Peyer's patch (tissue), 4 donors: ENCODE results near the gene TMEM220. TPM values are rescaled to one million over a fixed set of nuclear protein-coding genes. Genes with fewer than 3 reads are reported as not detected.

Source experiments
- DNase-seq, 3 donors: peaks; one replicate each; pipeline ENCODE4 v3.0.0-alpha.2; 2017 to 2019
- H3K27ac ChIP-seq, 4 donors: fragments of 200-600 bp; sonication (generic); one replicate each; pipeline ENCODE4 v1.5.1; 2016 to 2019
- H3K27me3 ChIP-seq, 2 donors: fragments of 200-600 bp; sonication (generic); one replicate each; pipeline ENCODE4 v1.5.1; 2019
- H3K36me3 ChIP-seq, 3 donors: fragments of 200-600 bp; sonication (generic); one replicate each; pipeline ENCODE4 v1.5.1; 2016 to 2019
- H3K4me1 ChIP-seq, 4 donors: fragments of 200-600 bp; sonication (generic); one replicate each; pipeline ENCODE4 v1.5.1; 2016 to 2019
- H3K4me3 ChIP-seq, 4 donors: fragments of 200-600 bp; sonication (generic); 1 replicate in 3 of 4; 2 replicates in 1 of 4; pipeline ENCODE4 v1.5.1; 2016 to 2019; ENCODE audit warnings: mild to moderate bottlenecking in 1 of 4
- H3K9me3 ChIP-seq, 4 donors: fragments of 200-600 bp; sonication (generic); one replicate each; pipeline ENCODE4 v1.5.1; 2016 to 2019; ENCODE audit warnings: mild to moderate bottlenecking in 1 of 4
- POLR2A ChIP-seq, 2 donors: fragments of 450-650 bp; IDR thresholded peaks; one replicate each; pipeline ENCODE4 v1.5.1; 2017; ENCODE audit warnings: antibody characterized with exemption in 2 of 2, mild to moderate bottlenecking in 2 of 2, moderate library complexity in 2 of 2
- total RNA-seq, 4 donors: library from RNA; depleted of rRNA; stranded (reverse); fragments of >200 nt; gene quantifications; one replicate each; pipeline ENCODE4 v1.1.0, GENCODE V29; 2016
- TF ChIP-seq, protein P1 (sequence below), 6 experiments: fragments of 450-650 bp in 4 of 6; fragments of 200-600 bp in 2 of 6; sonication (generic) in 1 of 6; IDR thresholded peaks; one replicate each; pipeline ENCODE4 v1.5.1; 2017 to 2019; ENCODE audit warnings: antibody characterized with exemption in 6 of 6, mild to moderate bottlenecking in 3 of 6, moderate library complexity in 1 of 6

Gene TMEM220
- total RNA-seq, 4 donors from 2014 or later: 14.6 to 56.1 (median 23.4) TPM

DNA sequence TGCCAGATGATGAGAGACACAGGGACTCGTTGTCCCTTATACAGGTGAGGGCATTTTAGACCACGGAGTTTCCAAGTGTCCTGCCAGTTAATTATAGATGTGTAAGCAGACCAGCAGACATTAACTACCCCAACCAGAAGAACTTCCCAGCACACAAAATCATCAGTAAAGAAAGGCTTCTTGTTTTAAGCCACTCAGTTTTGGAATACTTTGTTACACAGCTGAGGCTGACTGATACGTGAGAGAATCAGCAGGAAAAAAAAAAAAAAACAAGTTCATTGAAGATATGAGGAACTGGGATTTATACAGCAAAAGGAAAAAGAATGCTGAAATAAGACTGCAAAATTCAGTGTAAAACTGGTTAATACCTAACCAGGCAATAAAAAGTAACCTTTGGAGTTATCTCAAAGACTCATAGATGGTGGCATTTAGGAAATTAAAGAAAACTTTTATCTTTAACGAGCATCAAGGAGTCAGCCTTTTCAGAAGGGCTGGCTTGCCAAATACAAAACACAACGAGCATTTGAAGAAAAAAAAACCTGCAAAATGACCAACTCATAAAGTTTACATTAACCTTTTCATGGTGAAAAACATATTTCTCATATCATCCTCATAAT is 46.0 kb upstream of the TMEM220 start:
- TF ChIP-seq, protein P1, sequence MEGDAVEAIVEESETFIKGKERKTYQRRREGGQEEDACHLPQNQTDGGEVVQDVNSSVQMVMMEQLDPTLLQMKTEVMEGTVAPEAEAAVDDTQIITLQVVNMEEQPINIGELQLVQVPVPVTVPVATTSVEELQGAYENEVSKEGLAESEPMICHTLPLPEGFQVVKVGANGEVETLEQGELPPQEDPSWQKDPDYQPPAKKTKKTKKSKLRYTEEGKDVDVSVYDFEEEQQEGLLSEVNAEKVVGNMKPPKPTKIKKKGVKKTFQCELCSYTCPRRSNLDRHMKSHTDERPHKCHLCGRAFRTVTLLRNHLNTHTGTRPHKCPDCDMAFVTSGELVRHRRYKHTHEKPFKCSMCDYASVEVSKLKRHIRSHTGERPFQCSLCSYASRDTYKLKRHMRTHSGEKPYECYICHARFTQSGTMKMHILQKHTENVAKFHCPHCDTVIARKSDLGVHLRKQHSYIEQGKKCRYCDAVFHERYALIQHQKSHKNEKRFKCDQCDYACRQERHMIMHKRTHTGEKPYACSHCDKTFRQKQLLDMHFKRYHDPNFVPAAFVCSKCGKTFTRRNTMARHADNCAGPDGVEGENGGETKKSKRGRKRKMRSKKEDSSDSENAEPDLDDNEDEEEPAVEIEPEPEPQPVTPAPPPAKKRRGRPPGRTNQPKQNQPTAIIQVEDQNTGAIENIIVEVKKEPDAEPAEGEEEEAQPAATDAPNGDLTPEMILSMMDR (IDR thresholded peaks at IDR 0.05): no peak
- no peak for TF ChIP-seq POLR2A (IDR thresholded peaks at IDR 0.05)
- peak in 1 of 3 donors; percentile 10 for DNase-seq
- Histone ChIP-seq H3K4me1 (peaks cover 0 to 23% (median 0%) of the 10 kb centered on the region in 4 donors), H3K36me3 (no peaks in the 10 kb centered on the region), H3K27ac (peak overlapping the region in 3 of 4 donors; percentile 55 to 85 (median 77)), H3K27me3 (no peaks in the 10 kb centered on the region), H3K9me3 (no peaks in the 10 kb centered on the region), H3K4me3 (no peak overlapping the region)

DNA sequence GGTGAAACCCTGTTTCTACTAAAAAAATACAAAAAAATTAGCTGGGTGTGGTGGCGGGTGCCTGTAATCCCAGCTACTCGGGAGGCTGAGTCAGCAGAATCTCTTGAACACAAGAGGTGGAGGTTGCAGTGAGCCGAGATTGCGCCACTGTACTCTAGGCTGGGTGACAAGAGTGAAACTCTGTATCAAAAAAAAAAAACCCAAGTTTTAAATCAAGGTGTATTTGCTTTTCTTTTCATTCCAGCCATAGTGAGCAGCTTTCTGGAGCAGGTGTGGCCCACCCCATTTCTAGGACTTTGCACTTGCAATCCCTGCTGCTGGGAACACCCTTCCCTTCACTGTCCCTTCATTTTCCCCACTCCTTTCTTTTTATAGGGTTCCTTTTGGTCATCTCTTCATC is 45.2 kb upstream of the TMEM220 start:
- Histone ChIP-seq H3K9me3 (no peaks in the 10 kb centered on the region), H3K4me1 (peaks cover 0 to 23% (median 0%) of the 10 kb centered on the region in 4 donors), H3K27me3 (no peaks in the 10 kb centered on the region), H3K36me3 (no peaks in the 10 kb centered on the region), H3K4me3 (no peak overlapping the region), H3K27ac (peak overlapping the region in 3 of 4 donors; percentile 55 to 85 (median 77))
- peak in 1 of 3 donors; percentile 74 for DNase-seq
- TF ChIP-seq POLR2A (IDR thresholded peaks at IDR 0.05): no peak
- TF ChIP-seq, protein P1 (IDR thresholded peaks at IDR 0.05): no peak

DNA sequence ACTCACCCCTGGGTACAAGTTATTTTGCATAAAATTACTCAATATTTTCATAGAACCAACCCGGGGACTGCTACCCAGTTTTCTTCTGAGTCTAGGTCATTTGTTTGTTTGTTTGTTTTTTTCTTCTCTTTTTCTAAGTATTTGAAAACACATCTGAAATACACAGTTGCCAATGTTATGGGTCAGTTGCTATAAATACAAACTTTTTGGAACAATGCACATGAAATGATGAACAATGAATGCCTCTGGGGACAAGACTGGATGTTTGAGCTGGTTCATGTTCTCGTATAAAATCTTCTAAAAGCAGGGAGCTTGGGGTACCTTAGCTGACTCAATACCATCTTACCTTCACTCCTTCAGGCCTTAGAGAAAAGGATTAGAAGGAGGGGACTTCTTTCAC is 43.6 kb upstream of the TMEM220 start:
- H3K4me1 ChIP-seq: peaks cover 0 to 23% (median 0%) of the 10 kb centered on the region in 4 donors

DNA sequence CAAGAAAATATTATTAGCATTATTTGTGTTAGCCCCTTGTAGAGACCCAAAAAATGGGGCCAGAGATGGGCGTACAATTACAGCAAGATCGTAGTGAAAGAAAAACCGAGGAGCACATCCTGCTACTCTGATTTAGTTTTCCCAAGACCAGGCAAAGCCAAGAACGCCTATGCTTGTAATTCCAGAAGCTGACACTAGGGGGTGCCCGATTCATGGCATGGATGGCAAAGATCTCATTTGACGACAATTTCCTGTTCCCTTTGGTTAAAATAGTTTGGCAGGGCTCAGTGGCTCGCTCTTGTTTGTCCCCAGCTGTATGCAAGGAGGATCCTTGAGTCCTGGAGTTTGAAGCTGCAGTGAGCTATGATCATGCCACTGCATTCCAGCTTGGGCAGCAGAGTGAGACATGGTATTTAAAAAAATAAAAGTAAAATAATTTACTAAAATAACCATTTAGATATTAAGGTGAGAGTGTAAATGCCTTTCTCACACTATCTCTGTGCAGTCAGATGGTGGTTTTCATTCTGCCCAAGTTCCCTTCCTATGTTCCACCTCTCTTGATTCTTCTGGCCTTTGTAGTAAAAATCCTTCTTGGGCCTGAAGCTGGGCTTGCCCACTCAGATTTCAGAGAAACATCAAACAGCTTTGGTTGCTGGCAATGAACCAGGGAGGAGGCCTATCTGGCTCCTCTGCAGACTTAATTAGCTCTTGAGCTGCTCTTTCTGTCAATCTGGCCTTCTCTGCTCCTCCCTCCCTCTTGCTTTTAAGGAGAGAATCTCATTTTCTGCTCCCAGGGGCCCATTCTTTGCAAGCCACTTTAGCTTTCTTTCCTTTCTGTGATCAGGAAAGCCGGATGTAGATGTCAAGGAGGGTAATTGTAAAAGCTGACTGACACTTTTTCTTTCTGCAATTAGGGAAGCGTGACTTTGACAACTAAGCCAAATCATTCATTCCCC is 42.9 kb upstream of the TMEM220 start:
- no peaks in the 10 kb centered on the region for H3K27me3 ChIP-seq
- H3K27ac ChIP-seq: peak overlapping the region in 3 of 4 donors; percentile 29 to 67 (median 39)
- no peaks in the 10 kb centered on the region for H3K9me3 ChIP-seq
- no peak overlapping the region for H3K4me3 ChIP-seq
- DNase-seq: peak in 2 of 3 donors; percentile 66 to 92
- peaks cover 0 to 23% (median 0%) of the 10 kb centered on the region in 4 donors for H3K4me1 ChIP-seq
- no peaks in the 10 kb centered on the region for H3K36me3 ChIP-seq
- TF ChIP-seq POLR2A (IDR thresholded peaks at IDR 0.05): peak in 1 of 2 donors; percentile 39
- TF ChIP-seq, protein P1 (IDR thresholded peaks at IDR 0.05): peak in 5 of 6 experiments; percentile 28 to 99 (median 93)

More for the DNA sequence above, 43.6 kb upstream of the TMEM220 start:
- Histone ChIP-seq H3K36me3 (no peaks in the 10 kb centered on the region), H3K4me3 (no peak overlapping the region), H3K27me3 (no peaks in the 10 kb centered on the region), H3K9me3 (no peaks in the 10 kb centered on the region), H3K27ac (peak overlapping the region in 2 of 4 donors; percentile 39 to 67)
- TF ChIP-seq, protein P1 (IDR thresholded peaks at IDR 0.05): no peak
- no peak for TF ChIP-seq POLR2A (IDR thresholded peaks at IDR 0.05)
- no peak for DNase-seq

DNA sequence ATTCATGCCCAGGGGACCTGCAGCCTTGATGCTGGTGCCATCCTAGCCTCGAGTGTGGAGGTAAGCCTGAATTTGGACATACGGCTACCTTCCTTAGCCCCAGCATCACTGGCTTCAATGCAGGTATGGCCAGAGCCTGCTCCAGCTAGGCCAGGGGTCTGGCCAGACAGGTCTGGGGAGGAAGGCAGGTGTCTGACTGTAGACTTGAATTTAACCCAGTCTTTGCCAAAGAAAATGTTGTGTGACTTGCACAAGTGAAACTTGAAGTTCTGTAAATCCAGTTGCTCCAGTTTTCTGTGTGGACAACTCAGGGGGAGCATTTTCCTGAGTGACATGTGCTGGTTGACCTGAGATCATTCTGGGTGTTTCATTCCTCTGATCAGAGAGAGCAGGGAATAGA is 41.3 kb upstream of the TMEM220 start:
- H3K27ac ChIP-seq: no peak overlapping the region
- H3K36me3 ChIP-seq: peaks cover 0 to 3% (median 0%) of the 10 kb centered on the region in 3 donors
- H3K4me3 ChIP-seq: no peak overlapping the region
- TF ChIP-seq POLR2A (IDR thresholded peaks at IDR 0.05): no peak
- TF ChIP-seq, protein P1 (IDR thresholded peaks at IDR 0.05): no peak
- H3K4me1 ChIP-seq: peaks cover 0 to 15% (median 0%) of the 10 kb centered on the region in 4 donors
- H3K27me3 ChIP-seq: no peaks in the 10 kb centered on the region
- H3K9me3 ChIP-seq: no peaks in the 10 kb centered on the region
- peak in 1 of 3 donors; percentile 37 for DNase-seq
